Calu3 (cell line): ENCODE results near the gene SNCAIP. TPM values are rescaled to one million over a fixed set of nuclear protein-coding genes. Genes with fewer than 3 reads are reported as not detected.

ENCODE experiments used
- BruUV-seq: library from RNA; stranded (reverse); fragments of 400-500 nt; replicated peaks from 2 replicates; lab custom pipeline; 2021; lab: Mats Ljungman, UMichigan
- CTCF ChIA-PET: fragments of 300-600 bp; sonication (Branson Sonifier 250); formaldehyde crosslinking; loops from one replicate; lab custom pipeline; 2022; ENCODE audit warnings: antibody characterized with exemption; lab: Charles Lee
- DNase-seq: peaks from one replicate; pipeline ENCODE4 v3.0.0; 2022
- H3K27ac Mint-ChIP-seq: one replicate; pipeline ENCODE4 v1.8.0; 2022; ENCODE audit warnings: mixed read lengths; ENCODE audit not compliant: unreplicated experiment
- H3K27me3 Mint-ChIP-seq: one replicate; pipeline ENCODE4 v1.8.0; 2022; ENCODE audit warnings: mixed read lengths; ENCODE audit not compliant: unreplicated experiment
- H3K36me3 Mint-ChIP-seq: one replicate; pipeline ENCODE4 v1.8.0; 2022; ENCODE audit warnings: mild to moderate bottlenecking, moderate library complexity, mixed read lengths; ENCODE audit not compliant: insufficient read depth, unreplicated experiment
- H3K4me1 Mint-ChIP-seq: one replicate; pipeline ENCODE4 v1.8.0; 2022; ENCODE audit warnings: mild to moderate bottlenecking, low read depth, mixed read lengths; ENCODE audit not compliant: unreplicated experiment
- H3K4me3 Mint-ChIP-seq: one replicate; pipeline ENCODE4 v1.8.0; 2022; ENCODE audit warnings: mild to moderate bottlenecking, low read depth, moderate library complexity, mixed read lengths; ENCODE audit not compliant: unreplicated experiment
- H3K9me3 Mint-ChIP-seq: one replicate; pipeline ENCODE4 v1.8.0; 2022; ENCODE audit warnings: low read depth, mixed read lengths; ENCODE audit not compliant: unreplicated experiment
- CTCF ChIP-seq: fragments of 200-600 bp; IDR thresholded peaks from one replicate; pipeline ENCODE4 v1.8.0; 2022; ENCODE audit warnings: antibody characterized with exemption; ENCODE audit not compliant: unreplicated experiment
- intact Hi-C: fragments of 100-400 bp; cut with micrococcal nuclease; formaldehyde crosslinking; loops from one replicate; pipeline ENCODE4 v1.10.0; 2022; ENCODE audit not compliant: unreplicated experiment
- total RNA-seq: library from RNA; stranded (reverse); gene quantifications from 2 replicates; pipeline ENCODE4 v1.2.3, GENCODE V29; 2022

The SNCAIP gene
- total RNA-seq, 1 experiment from 2014 or later: not detected

- CTCF ChIA-PET: interaction anchor here (1.1 kb wide), 1 partner anchor 10 kb away, joined by 3 read pairs; no protein-coding TSS in a partner anchor
- intact Hi-C loops: no loop called here
- Mint-ChIP-seq H3K36me3 (no peaks in the 10 kb centered on the region), H3K27ac (no peak overlapping the region), H3K9me3 (no peaks in the 10 kb centered on the region), H3K4me3 (no peak overlapping the region), H3K4me1 (no peaks in the 10 kb centered on the region), H3K27me3 (no peaks in the 10 kb centered on the region)
- BruUV-seq: no TSS peak
- no peak for DNase-seq
- TF ChIP-seq CTCF: no peak
Measured at GRCh38 chr5:122291000-122291901, 20.8 kb upstream of the SNCAIP start.

GRCh38 chr5:122292332-122292731 is 19.7 kb upstream of the SNCAIP start:
- H3K4me1 Mint-ChIP-seq: no peaks in the 10 kb centered on the region
- no peaks in the 10 kb centered on the region for H3K27me3 Mint-ChIP-seq
- intact Hi-C loops: no loop called here
- no TSS peak for BruUV-seq
- CTCF ChIA-PET: interaction anchor here (0.6 kb wide), 1 partner anchor 121 kb away, joined by 3 read pairs; no protein-coding TSS in a partner anchor
- no peak for TF ChIP-seq CTCF
- H3K27ac Mint-ChIP-seq: no peak overlapping the region
- H3K9me3 Mint-ChIP-seq: no peaks in the 10 kb centered on the region
- H3K36me3 Mint-ChIP-seq: no peaks in the 10 kb centered on the region
- no peak for DNase-seq
- no peak overlapping the region for H3K4me3 Mint-ChIP-seq

- Mint-ChIP-seq H3K27ac (no peak overlapping the region), H3K27me3 (no peaks in the 10 kb centered on the region), H3K36me3 (no peaks in the 10 kb centered on the region), H3K4me3 (no peak overlapping the region), H3K9me3 (no peaks in the 10 kb centered on the region), H3K4me1 (no peaks in the 10 kb centered on the region)
- CTCF ChIA-PET: interaction anchor here (0.9 kb wide), 1 partner anchor 27 kb away, joined by 3 read pairs; no protein-coding TSS in a partner anchor
- no peak for DNase-seq
- intact Hi-C loops: no loop called here
- no TSS peak for BruUV-seq
- TF ChIP-seq CTCF: no peak
Measured at GRCh38 chr5:122295138-122295537, 16.9 kb upstream of the SNCAIP start.

GRCh38 chr5:122296871-122297270 is 15.2 kb upstream of the SNCAIP start:
- H3K27ac Mint-ChIP-seq: no peak overlapping the region
- intact Hi-C loops: no loop called here
- CTCF ChIA-PET: no interaction called here
- H3K9me3 Mint-ChIP-seq: no peaks in the 10 kb centered on the region
- no TSS peak for BruUV-seq
- TF ChIP-seq CTCF: no peak
- no peaks in the 10 kb centered on the region for H3K27me3 Mint-ChIP-seq
- no peaks in the 10 kb centered on the region for H3K36me3 Mint-ChIP-seq
- no peak for DNase-seq
- no peaks in the 10 kb centered on the region for H3K4me1 Mint-ChIP-seq
- no peak overlapping the region for H3K4me3 Mint-ChIP-seq
